Suprapubic skin (tissue), 4 donors: ENCODE measurements around the gene GLS2. TPM values are rescaled to one million over a fixed set of nuclear protein-coding genes. Genes with fewer than 3 reads are reported as not detected.
A peak's percentile ranks its signal among the peaks of the same experiment; 100 is the strongest.
"Not testable (repeated sequence)": the region's sequence is repeated elsewhere in the genome, so short reads cannot be mapped to it uniquely, and the experiment has no call there.

ENCODE experiments used
- DNase-seq, 2 donors: peaks; one replicate each; pipeline ENCODE4 v3.0.0-alpha.2; 2019; ENCODE audit warnings: low spot score in 2 of 2
- H3K27ac ChIP-seq: fragments of 200-600 bp; sonication (generic); one replicate; pipeline ENCODE4 v1.5.1; 2019
- H3K27me3 ChIP-seq: fragments of 200-600 bp; sonication (generic); one replicate; pipeline ENCODE4 v1.5.1; 2019
- H3K36me3 ChIP-seq: fragments of 200-600 bp; sonication (generic); one replicate; pipeline ENCODE4 v1.5.1; 2019
- H3K4me1 ChIP-seq: fragments of 200-600 bp; sonication (generic); one replicate; pipeline ENCODE4 v1.5.1; 2019
- H3K4me3 ChIP-seq: fragments of 200-600 bp; sonication (generic); one replicate; pipeline ENCODE4 v1.5.1; 2019; ENCODE audit warnings: mild to moderate bottlenecking
- H3K9me3 ChIP-seq: fragments of 200-600 bp; sonication (generic); one replicate; pipeline ENCODE4 v1.5.1; 2019
- EP300 ChIP-seq: sonication (generic); formaldehyde crosslinking; IDR thresholded peaks from one replicate; pipeline ENCODE4 v1.6.1; 2017; ENCODE audit warnings: antibody characterized with exemption
- POLR2A ChIP-seq, 2 donors: fragments of 450-650 bp; IDR thresholded peaks; one replicate each; pipeline ENCODE4 v1.6.1; 2017; ENCODE audit warnings: antibody characterized with exemption in 2 of 2, mild to moderate bottlenecking in 2 of 2, moderate library complexity in 2 of 2
- POLR2AphosphoS5 ChIP-seq, 3 donors: sonication (generic); formaldehyde crosslinking; IDR thresholded peaks; one replicate each; pipeline ENCODE4 v1.6.1; 2017; ENCODE audit warnings: antibody characterized with exemption in 3 of 3
- WGBS: methylation state at CpG from one replicate; pipeline ENCODE4 v1.1.5; 2018; 5-methylcytosine and 5-hydroxymethylcytosine counted together
- total RNA-seq, 4 donors: library from RNA; depleted of rRNA; stranded (reverse); fragments of >200 nt; gene quantifications; one replicate each; pipeline ENCODE4 v1.1.0, GENCODE V29; 2016
- TF ChIP-seq, protein P1 (sequence below), 2 donors: fragments of 200-600 bp in 1 of 2; fragments of 450-650 bp in 1 of 2; sonication (generic) in 1 of 2; IDR thresholded peaks; one replicate each; pipeline ENCODE4 v1.5.1; 2016 to 2019; ENCODE audit warnings: antibody characterized with exemption in 2 of 2, mild to moderate bottlenecking in 1 of 2, moderate library complexity in 1 of 2

GLS2 gene
- total RNA-seq, 4 donors from 2014 or later, result 7.9 to 23.9 (median 10.5) TPM

DNA sequence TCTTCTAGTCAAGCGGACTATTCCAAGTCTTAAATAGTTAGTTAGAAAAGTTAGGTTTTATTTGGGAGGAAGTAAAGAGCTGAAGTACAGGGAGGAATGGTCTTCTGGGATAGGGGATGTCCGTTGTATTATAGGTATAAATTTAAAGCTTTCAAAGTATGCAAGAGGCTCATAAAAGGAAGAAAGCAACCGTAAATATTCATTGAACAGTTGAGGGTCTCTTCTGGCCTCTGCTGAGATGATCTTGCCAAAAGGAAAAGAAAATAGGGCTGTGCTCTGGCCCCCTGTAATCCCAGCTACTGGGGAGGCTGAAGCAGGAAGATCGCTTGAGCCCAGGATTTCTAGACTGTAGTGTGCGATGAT, 38.4 kb downstream of the GLS2 start:
- DNase-seq, result no peak
- H3K27me3 ChIP-seq, result no peaks in the 10 kb centered on the region
- peaks cover 12% of the 10 kb centered on the region for H3K4me1 ChIP-seq
- peak overlapping the region; percentile 87 for H3K27ac ChIP-seq
- H3K9me3 ChIP-seq, result no peaks in the 10 kb centered on the region
- H3K4me3 ChIP-seq, result peak overlapping the region; percentile 82
- WGBS, result 27% methylated on average over 5 of the region's 5 CpGs
- no peak for TF ChIP-seq EP300
- H3K36me3 ChIP-seq, result no peaks in the 10 kb centered on the region

DNA sequence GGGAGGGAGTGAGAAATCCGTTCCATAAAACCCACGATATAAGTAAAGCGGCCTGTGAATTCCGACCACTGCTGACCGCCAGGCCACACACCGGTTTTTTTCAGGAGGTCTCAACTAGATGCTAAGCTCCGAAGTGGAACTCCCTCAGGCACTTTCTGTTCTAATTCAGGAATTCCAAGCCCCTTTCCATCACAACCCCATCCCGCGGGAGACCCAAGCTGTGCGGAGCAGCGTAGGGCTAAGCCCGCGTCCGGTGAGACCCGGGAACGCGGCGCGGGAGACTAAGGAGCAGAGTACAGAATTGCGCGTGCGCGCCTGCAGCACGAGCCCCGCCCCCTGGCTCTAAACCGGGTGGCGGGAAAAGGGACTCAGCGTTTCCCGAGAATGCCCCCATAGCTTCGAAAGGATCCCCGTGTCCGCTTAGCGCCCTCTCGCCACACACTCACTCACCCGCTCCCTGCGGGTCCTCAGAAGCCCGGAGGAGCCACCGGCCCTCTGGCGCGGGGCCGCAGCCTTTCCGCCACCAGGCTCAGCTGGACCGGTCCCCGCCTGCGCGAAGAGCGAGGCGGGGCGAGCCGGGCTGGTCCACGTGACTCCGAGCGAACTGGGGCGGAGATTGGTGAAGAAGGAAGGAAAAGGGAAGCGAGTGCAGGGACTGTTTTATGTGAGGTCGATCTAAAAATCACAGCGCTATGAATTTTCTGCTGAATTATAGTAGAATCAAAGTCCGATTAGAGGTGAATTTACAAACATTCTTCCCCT, 38.9 kb downstream of the GLS2 start, which contains the start of gene TIMELESS:
Gene TIMELESS, minus strand, starts transcription at position 567 of the 762 bp plus-strand sequence. CDS start 15,256 bp downstream, outside the sequence.
- DNase-seq, result peak; percentile 89 to 92
- WGBS, result 1% methylated on average over 19 of the region's 58 CpGs
- peak within 1 kb of the TSS; percentile 87 for H3K27ac ChIP-seq
- no peaks in the 10 kb centered on the region for H3K9me3 ChIP-seq
- TF ChIP-seq POLR2AphosphoS5 (IDR thresholded peaks at IDR 0.05), result peak in 1 of 3 donors; percentile 80
- TF ChIP-seq, protein P1, sequence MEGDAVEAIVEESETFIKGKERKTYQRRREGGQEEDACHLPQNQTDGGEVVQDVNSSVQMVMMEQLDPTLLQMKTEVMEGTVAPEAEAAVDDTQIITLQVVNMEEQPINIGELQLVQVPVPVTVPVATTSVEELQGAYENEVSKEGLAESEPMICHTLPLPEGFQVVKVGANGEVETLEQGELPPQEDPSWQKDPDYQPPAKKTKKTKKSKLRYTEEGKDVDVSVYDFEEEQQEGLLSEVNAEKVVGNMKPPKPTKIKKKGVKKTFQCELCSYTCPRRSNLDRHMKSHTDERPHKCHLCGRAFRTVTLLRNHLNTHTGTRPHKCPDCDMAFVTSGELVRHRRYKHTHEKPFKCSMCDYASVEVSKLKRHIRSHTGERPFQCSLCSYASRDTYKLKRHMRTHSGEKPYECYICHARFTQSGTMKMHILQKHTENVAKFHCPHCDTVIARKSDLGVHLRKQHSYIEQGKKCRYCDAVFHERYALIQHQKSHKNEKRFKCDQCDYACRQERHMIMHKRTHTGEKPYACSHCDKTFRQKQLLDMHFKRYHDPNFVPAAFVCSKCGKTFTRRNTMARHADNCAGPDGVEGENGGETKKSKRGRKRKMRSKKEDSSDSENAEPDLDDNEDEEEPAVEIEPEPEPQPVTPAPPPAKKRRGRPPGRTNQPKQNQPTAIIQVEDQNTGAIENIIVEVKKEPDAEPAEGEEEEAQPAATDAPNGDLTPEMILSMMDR (IDR thresholded peaks at IDR 0.05), result no peak
- TF ChIP-seq POLR2A (IDR thresholded peaks at IDR 0.05), result peak; percentile 21 to 36
- no peak for TF ChIP-seq EP300
- peak within 1 kb of the TSS; percentile 82 for H3K4me3 ChIP-seq
- H3K4me1 ChIP-seq, result peaks cover 12% of the 10 kb centered on the region
- no peaks in the 10 kb centered on the region for H3K36me3 ChIP-seq
- no peaks in the 10 kb centered on the region for H3K27me3 ChIP-seq

DNA sequence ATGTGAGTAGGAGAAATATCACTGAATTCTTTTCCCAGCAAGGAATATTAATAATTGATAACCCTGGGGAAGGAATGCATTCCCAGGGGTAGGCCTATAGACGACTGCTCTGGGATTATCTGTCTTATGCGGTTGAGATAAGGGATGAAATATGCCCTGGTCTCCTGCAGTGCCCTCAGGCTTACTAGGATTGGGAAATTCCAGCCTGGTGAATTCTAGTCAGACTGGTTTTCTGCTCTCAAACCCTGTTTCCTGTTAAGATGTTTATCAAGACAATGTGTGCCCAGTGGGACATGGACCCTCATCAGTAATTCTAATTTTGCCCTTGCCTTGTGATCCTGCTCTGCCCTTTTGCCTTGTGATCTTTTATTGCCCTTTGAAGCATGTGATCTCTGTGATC, 44.8 kb downstream of the GLS2 start:
- WGBS, result 56% methylated on average over 2 of the region's 2 CpGs
- H3K4me1 ChIP-seq, H3K9me3 ChIP-seq, H3K36me3 ChIP-seq, H3K27me3 ChIP-seq, DNase-seq, H3K27ac ChIP-seq, H3K4me3 ChIP-seq: not testable (repeated sequence)

DNA sequence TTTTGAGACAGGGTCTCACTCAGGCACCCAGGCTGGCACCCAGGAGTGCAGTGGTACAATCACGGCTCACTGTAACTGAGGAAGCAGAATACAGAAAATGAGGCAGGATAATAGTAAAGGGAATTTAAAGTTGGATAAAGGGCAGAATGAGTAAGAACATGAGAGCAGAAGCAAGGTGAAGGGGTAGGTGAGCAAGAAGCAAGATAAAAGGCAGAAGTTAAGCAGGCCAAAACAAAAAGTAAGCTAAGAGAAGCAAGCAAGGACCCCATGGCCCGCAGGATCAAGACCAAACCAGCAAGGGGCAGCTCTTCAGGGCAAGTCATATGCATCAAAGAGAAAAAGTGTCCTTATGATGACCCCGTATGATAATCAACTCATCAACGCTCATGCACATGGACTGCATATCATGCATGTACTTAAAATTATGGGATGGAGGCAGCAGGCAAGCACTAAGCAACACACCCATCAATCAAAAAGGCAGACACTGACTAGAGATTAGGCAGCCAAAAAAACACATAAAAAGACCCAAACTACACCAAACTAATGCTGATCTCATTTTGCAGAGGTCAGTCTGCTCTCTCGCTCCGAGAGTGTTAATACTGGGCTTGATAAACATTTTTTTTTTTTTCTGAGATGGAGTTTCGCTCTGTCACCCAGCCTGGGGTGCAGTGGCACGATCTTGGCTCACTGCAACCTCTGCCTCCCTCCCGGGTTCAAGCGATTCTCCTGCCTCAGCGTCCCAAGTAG, 50.4 kb downstream of the GLS2 start:
- no peak for TF ChIP-seq POLR2A (IDR thresholded peaks at IDR 0.05)
- TF ChIP-seq POLR2AphosphoS5 (IDR thresholded peaks at IDR 0.05), result no peak
- TF ChIP-seq, protein P1 (IDR thresholded peaks at IDR 0.05), result no peak
- no peak for TF ChIP-seq EP300

DNA sequence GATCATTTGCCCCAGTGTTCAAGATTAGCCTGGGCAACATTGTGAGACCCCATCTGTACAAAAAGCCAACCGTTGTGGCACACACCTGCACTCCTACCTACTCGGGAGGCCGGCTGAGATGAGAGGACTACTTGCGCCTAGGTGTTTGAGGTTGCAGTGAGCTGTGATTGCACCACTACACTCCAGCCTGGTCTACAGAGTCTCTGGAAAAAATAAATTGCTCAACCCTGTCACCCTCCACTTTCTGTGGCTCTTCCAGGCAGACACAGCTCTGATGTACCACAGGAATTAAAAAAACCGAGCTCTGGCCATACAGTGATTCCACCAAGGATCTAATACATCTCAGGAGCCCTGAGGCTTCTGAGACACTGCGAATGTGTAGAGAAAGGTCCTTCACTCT, 53.1 kb downstream of the GLS2 start:
- no peak for DNase-seq
- Histone ChIP-seq H3K27me3 (no peaks in the 10 kb centered on the region), H3K4me1 (no peaks in the 10 kb centered on the region), H3K36me3 (peaks cover 3% of the 10 kb centered on the region), H3K9me3 (no peaks in the 10 kb centered on the region), H3K27ac (no peak overlapping the region), H3K4me3 (no peak overlapping the region)
- 94% methylated on average over 6 of the region's 6 CpGs for WGBS
- TF ChIP-seq, protein P1 (IDR thresholded peaks at IDR 0.05), result no peak
- TF ChIP-seq POLR2A (IDR thresholded peaks at IDR 0.05), result no peak
- no peak for TF ChIP-seq POLR2AphosphoS5 (IDR thresholded peaks at IDR 0.05)
- TF ChIP-seq EP300, result no peak

More for the DNA sequence above, 50.4 kb downstream of the GLS2 start:
- no peak overlapping the region for H3K4me3 ChIP-seq
- H3K4me1 ChIP-seq, result no peaks in the 10 kb centered on the region
- DNase-seq, result no peak
- no peaks in the 10 kb centered on the region for H3K9me3 ChIP-seq
- H3K27ac ChIP-seq, result no peak overlapping the region
- WGBS, result 81% methylated on average over 11 of the region's 11 CpGs
- H3K36me3 ChIP-seq, result no peaks in the 10 kb centered on the region
- no peaks in the 10 kb centered on the region for H3K27me3 ChIP-seq

DNA sequence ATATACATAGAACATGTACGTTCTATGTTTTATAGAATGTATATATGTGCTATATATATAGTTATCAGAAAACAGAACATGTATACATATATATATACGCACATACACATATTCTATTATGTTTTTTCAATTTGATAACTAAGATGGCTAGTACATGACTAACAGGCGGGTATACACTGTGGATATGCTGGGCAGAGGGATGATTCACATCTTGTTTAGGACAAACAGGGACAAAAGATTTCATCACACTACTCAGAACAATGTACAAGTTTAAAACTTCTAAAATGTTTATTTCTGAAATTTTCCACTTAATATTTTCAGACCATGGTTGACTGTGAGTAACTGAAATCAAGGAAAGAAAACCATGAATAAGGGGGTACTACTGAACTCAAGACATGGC, 56.1 kb downstream of the GLS2 start:
- TF ChIP-seq POLR2A (IDR thresholded peaks at IDR 0.05) (no peak), POLR2AphosphoS5 (IDR thresholded peaks at IDR 0.05) (no peak), EP300 (no peak)
- H3K4me3 ChIP-seq, result no peak overlapping the region
- H3K4me1 ChIP-seq, result no peaks in the 10 kb centered on the region
- no peaks in the 10 kb centered on the region for H3K9me3 ChIP-seq
- no peak overlapping the region for H3K27ac ChIP-seq
- H3K27me3 ChIP-seq, result no peaks in the 10 kb centered on the region
- no peak for DNase-seq
- 94% methylated on average over 3 of the region's 3 CpGs for WGBS
- peaks cover 12% of the 10 kb centered on the region for H3K36me3 ChIP-seq
